ACHN (cell line): Measurements from ENCODE around the gene PALLD.

Experiments
- DNase-seq: peaks from one replicate; pipeline ENCODE4 v3.0.0-alpha.2; 2015
- in situ Hi-C: cut with HindIII; loops from 2 replicates; pipeline ENCODE4 v1.10.0; 2017; ENCODE audit warnings: low sequenced_read_pairs, low pct_ligation_motif_present, low pct_unique_long_range_greater_than_20kb

Gene PALLD

DNA sequence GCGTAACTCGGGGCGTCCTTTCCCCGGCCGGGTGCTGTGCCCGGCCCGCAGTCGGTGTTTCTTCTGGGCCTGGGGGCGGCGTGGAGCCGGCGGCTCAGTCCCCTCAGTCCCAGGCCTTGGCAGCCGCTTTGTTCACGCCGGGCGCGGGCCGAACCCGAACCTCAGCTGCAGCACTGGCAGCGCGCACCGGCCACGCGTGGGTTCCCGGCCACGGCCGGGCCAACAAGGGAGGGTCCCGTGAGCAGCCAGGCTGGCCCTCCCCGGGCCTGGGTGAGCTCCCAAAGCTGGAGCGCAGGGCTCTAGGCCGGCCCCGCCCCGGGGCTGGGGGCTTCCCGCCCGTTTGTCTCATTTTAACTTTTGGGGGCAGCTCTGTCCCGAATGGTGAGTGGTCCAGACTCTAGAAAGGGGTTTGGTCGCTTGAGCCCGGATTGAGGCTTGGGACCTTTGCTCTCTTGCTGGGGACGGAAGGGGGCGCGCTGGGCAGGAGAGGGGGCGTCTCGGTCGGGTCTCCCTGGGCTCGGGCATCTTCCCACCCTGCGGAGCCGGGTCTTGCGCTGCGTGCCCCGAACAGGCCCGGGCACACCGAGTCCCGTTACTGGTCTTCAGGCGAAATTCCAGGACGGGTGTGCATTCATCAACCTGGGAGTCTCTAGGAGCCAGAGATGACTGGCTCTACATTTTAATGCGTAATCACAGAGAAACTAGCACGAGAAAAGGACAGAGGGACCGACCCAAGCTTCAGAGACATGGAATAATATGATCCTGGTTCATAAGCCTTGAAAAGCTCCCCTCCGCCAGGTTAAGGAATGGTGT is 336.1 kb downstream of the PALLD start:
- in situ Hi-C loops, result no loop called here
- peak; percentile 21 for DNase-seq

DNA sequence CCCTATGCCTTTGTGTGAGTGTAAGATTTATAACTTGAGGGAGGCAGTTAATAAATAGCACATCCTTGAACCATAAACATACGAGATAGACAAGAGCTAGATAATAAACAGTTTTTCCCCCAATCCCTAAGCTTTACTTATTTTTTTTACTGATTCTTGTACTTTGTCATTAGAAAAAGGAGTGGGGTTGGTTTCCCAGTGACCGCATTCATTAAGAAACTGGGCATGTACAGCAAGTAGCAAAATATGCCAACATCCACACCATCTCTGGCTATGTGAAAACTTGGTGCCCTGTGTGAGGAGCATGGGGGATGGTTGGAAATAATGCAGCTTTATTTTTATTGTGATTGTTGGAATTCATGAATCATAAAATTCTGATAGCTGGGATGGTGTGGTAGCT is 337.0 kb downstream of the PALLD start:
- in situ Hi-C loops, result no loop called here
- no peak for DNase-seq

DNA sequence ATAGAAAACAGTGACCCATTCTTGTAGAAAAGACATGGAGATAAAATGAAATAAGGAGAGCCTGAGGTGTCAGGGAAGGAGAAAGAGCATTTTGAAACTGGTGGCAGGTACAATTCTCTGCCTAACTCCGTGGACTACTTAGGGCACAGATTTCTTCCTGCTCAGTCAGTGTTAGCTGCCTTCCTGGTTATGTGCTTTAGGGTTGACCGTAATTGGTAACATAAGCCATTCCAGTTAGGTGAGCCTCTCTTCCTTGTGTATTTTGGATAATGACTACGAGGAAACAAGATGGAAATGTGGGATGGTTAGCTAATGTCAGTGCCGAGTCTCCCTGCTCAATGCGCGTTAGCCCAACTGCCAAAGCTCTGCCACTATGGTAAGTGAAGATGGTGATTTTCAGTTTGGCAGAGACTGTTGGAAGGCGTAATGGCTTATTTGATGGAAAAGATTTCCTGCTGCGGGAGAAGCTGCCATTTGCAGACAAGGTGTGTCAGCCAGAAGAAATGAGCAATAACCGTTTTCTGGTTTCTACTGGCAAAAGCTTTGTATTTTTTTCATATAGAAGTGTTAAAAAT is 339.1 kb downstream of the PALLD start:
- in situ Hi-C loops, result no loop called here

DNA sequence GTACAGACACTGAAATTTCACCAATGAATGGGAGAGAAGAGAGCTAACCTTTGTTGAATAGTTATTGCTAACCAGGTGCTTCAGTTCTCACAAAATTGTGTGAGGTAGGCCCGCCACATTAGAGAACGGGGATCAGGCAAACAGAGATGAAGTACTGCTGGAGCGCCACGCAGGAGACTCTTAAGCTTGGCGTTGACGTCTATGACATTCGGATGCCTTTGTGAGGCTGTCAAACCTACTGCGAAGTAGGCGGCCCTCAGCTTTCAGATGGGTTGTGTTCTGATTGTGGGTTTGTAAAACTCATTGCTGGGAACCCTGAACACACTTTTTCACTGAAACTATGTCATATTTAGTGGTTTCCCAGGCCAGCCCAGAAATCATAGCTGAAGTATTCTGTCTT is 339.6 kb downstream of the PALLD start:
- in situ Hi-C loops, result no loop called here

More for the DNA sequence above, 339.1 kb downstream of the PALLD start:
- no peak for DNase-seq

DNA sequence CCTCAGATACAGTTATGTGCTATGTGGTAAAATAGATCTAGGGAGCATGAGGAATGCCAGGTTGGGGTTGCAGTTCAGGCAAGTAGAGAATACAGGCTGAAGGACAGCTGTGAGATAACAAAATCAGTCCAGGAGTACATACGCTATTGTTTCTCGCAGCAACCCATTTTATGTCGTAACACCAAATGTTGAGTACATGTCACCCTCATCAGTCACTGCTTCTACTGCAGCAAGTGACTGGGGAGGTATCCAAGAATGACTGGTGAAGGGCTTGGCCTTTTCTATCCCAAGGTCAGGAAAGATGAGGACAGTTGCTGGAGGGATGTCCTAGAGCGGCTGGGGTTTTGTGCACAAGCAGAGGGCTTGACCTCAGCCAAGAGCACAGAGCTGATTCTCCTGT is 341.1 kb downstream of the PALLD start:
- no peak for DNase-seq
- in situ Hi-C loops, result no loop called here

More for the DNA sequence above, 339.6 kb downstream of the PALLD start:
- no peak for DNase-seq

DNA sequence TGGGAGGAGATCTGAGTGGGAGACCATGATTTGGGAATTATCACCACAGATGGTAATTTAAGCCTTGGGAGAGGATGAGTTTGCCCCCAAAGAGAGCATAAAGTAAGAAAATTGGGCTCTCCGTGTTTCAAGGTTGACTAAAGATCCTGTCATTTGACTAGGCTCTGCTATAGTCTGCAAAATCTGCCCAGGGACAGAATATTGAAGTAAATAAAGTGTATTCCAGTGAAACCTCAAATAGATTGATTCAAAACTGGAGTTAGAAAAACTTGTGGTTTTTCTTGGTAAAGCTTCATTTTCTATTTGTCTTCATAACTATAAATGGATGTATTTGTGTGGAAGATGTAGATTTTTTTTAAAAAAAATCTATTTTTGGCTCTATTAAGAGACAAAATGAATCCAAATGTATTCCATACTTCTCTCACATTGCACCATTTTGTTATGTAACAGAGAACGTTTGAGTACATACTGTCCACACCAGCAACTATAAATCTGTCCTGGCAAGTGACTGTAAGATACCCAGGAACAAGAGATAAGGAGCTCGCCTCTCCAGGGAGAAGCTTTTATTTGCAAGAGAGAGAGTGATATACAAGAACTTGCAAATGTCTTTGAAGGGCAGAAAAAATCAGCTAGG is 343.0 kb downstream of the PALLD start:
- in situ Hi-C loops, result no loop called here
- DNase-seq, result no peak

DNA sequence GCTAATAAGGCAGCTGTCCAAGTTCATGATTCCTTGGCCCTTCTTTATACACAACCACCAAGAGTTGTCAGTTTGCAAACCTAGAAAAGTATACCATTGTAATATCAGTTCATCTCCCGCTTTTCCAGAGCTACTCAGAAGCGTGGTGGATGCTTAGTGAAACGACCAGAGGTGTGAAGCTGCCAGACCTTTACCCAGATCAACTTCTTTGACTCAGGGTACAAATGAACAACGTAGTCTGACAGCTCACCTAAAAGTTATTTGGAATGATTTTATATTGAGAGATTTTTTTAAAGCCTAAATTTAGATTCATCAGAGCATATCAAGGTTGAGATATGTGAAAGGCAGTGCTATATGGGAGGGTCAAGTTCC is 343.5 kb downstream of the PALLD start:
- in situ Hi-C loops, result no loop called here
- DNase-seq, result no peak

DNA sequence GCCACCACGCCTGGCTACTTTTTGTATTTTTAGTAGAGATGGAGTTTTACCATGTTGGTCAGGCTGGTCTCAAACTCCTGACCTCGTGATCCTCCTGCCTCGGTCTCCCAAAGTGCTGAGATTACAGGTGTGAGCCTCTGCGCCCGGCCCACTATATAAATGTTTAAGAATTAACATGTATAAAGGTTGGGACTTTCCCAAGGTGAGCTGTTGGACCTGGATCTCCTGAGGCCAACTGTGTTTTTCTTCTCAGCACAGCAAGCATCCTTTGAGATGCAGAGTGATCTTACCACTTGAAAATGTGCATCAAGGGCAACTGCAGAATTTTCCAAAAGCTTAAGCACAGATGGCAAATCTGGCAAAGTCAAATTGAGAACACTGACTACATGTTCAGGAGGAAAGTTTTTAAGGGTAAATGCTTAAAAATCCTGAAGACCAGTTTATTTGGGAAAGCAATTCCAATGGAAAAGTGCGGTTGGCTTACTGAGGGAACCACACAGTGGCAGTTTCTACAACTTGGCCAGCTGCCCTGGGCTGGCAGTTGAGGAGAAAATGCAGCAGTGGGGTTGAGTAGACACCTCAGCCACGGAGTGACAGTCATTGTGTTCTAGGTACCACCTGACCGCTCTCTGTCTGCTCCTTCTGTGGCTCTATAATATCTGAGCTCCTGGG is 344.3 kb downstream of the PALLD start:
- DNase-seq, result no peak
- in situ Hi-C loops, result no loop called here

DNA sequence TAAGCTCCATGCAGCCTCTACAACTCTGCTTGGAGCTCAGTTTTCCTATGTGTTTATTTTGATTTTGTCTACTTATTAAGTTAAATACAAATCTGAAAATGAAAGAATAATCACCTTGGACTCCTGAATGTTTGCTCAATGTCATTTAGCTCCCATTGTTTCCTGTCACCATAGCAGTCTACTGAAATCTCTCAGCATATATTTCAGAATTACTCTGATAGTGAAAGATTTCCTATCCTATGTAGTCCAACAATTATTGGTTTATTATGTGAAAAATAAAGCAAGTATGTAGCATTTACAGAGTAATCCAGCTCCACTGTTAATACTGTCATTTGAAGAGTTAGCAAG is 344.8 kb downstream of the PALLD start:
- no peak for DNase-seq
- in situ Hi-C loops, result no loop called here

DNA sequence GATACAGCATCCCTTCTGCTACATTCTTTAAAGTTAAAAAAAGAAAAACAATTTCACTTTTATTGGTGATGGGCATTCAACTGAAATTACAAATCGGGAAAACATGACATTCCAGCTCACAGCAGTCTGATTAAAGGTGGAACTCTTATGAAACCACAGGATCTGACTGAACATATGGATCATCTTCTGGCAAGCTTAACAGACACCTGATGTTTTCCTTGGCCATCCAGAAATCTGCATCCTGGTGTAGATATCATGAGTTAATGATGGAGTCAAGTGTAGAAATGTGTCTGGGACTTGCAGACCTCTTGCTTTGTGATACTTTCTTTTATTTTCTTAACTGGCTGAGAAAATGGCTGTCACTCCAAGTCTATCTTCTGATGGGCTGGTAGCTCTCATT is 345.3 kb downstream of the PALLD start:
- in situ Hi-C loops, result no loop called here
- no peak for DNase-seq

DNA sequence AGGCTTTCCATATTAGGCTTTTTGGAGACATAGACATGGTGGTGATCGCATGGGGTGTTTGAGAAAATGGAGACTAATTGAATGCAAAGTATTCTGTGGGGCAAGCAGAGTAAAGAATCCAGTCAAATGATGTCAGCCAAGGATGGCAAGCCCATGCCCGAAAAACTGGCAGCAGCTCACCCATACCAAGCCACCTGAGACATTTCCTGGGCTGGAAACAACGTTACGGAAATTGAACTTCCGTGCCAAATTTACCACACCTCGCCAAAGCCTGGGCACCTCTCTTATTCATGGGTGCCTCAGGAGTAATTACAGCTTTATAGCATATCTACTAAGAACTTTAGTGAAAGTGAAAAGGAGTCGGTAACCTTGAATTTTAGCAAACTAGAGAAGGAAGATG is 346.8 kb downstream of the PALLD start:
- in situ Hi-C loops, result no loop called here
- no peak for DNase-seq

DNA sequence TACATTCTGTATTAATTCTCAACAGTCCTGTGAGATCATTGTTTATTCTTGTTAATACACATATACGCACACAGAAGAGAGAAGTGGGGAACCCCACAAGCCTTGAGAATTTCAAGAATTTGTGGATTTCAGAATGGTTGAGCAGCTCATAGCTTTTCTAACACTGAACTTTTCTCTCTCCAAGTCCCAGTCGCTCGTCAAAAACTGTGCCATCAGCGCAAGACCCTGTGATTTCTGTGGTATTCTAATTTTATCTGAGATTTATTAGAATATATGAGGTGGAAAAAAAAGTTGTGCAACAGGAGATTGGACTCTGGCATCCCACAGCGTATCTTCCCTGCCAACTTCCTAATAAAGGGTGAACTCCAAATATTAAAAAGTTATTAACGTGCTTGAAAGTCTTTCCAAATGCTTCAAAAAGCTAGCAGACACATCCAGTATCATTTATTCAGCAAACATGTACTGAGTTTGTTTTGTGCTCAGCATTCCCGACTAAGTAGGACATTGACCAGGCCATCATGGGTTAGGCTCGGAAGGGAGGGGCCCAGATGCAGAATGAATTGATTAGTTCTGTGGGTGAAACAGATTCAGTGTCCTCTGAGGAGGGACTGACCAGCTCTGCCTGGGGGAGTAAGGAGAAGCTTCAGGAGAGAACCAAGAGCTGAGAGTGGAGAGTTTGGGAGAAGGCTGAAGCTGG is 347.6 kb downstream of the PALLD start:
- in situ Hi-C loops, result no loop called here
- DNase-seq, result no peak

DNA sequence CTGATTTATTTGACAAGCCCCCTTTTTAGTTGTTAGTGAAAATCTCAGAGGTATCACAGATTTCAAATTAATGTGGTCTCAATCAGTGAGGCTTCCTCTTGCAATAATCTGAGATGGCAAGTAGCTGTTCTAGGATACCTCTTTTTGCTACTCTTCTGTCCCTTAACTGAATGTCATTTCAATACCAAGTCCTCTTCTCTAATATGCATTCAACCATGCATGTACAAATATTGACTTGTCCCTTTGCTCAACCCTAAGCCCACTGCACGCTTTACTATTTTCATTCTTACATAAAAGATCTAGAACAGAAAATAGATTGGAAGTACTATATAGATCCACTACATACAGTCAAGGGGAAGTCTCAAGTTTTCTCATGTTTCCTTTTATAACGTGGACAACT is 349.0 kb downstream of the PALLD start:
- DNase-seq, result no peak
- in situ Hi-C loops, result no loop called here

DNA sequence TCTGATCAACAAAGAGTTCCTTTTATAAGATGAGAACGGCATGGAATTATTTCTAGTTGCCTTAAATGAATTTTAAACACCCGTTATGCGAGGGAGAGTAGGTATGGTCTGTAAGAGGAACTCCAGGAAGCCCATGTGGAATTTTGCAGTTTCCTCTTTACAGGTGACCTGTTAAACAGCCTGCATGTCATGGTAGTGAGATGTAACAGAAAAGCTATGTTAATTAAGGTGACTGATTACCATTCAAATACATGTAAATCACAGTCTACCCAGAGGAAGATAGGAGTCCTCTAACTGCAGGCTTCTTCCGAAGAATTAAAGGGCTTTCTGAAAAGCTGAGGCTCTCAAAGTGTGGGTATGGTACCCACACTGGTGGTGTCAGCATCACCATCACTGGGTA is 349.6 kb downstream of the PALLD start:
- in situ Hi-C loops, result no loop called here
- no peak for DNase-seq

DNA sequence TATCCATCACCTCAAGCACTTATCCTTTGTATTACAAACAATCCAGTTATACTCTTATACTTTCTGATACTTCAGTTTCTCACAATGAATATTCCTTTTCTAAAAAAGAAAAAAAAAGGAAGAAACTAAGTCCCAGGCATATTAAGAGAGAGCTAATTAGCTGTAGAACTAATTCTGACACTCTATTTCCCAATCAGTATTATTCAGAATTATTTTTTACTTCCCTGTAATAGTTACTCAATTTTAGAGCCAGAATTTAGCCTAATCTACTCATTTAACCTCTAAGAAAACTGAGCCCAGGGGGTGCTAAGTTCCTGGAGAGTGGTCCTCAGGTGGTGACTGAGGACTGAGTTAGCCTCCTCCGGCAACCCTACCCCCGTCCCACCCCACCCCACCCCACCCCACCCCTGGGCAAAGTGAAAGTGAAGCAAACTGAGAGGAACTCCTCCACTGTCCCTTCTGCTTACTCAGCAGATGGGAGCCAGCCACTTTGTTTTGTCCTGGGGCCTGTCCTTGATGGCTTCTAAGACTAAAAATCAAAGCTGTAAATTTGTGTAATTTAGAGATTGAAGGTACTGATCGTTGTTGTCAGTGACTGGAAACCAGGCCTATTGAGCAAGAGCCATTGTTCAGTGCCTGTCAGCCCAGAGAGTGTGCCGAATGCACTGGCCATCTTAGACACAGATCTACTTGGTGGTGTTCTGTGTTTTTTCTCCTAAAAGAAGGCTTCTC is 351.1 kb downstream of the PALLD start:
- in situ Hi-C loops, result no loop called here
- DNase-seq, result no peak

DNA sequence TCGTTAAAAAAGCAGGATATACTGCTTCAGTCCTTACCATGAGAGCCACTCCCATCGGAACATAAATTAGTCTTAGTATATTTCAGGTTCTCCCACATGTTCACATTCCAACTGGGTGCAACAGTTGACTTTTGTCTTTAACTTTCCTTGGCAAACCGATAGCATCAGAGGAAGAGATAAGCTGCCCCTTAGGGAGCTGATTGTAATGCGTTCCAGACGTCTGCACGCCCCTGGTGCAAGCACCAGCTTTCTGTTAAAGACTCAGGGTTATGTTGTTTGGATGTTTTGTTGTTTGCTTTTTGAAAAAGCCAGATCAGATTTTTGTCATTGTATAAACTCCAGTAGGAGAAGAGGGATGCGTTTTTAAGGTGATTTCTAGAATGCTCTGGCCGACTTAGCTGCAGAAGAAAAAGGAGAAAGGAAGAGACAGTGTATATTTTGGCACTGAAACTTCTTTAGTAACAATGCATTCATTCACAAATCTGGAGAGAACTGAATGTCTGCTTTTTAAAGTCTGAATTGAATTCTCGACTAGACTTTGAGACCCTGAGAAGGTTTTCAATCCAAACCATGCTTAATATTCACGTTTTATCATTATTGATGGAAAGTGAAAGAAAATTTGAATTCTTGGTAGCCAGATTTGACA is 352.3 kb downstream of the PALLD start:
- no peak for DNase-seq
- in situ Hi-C loops, result no loop called here

DNA sequence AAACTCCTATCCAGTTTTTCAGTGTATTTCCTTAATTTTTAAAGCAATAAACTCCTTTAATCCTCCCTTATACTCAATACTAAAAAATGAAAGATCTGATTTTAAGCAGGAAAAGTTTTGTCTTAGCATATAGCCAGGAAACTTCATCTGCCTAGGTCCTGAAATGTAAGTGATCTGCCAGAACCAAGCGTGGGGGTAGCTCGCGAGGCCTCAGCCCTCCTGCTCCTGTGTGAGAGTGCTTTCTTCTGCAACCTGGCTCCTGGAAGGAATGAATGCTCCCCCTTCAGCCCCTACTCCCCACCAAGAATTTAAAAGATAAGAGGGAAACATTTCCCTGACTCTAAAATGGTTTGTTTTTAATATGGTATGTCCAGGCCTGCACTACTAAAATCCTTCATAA is 353.1 kb downstream of the PALLD start:
- in situ Hi-C loops, result no loop called here
- no peak for DNase-seq

DNA sequence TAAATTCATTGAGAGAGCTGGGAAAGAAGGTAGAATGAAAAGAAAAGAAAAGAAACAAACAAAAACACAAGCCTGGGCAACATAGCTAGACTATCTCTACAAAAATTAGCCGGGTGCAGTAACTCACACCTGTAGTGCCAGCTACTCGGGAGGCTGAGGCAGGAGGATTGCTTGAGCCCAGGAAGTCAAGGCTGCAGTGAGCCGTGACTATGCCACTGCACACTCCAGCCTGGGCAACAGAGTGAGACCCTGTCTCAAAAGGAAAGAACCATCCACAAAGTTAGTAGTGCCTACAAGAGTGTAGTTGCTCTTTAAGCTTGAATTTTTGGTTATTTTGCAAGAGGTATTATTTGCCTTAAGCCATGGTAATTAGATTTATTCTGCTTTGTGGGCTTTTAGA is 355.5 kb downstream of the PALLD start:
- DNase-seq, result no peak
- in situ Hi-C loops, result no loop called here
